ENCODE results near the gene ST6GALNAC2. TPM values are rescaled to one million over a fixed set of nuclear protein-coding genes. Genes with fewer than 3 reads are reported as not detected.
A peak's percentile ranks its signal among the peaks of the same experiment; 100 is the strongest.

Gene ST6GALNAC2
- polyA plus RNA-seq, 3 donors from 2014 or later, result 0.24 TPM; not detected in 2

- Mint-ChIP-seq H3K36me3 (no peaks in the 10 kb centered on the region), H3K4me3 (peak overlapping the region in 1 of 5 donors; percentile 42), H3K27ac (peak overlapping the region in 1 of 6 donors; percentile 3), H3K4me1 (peaks cover 16 to 24% of the 10 kb centered on the region in 2 donors), H3K9me3 (no peaks in the 10 kb centered on the region), H3K27me3 (ENCODE audit: low read depth in 3 of 3) (peaks cover 8 to 16% (median 12%) of the 10 kb centered on the region in 3 donors)
- DNase-seq, result no peak
These were observed 43.8 kb downstream of the ST6GALNAC2 start for GRCh38 chr17:76541739-76542454.

- peak overlapping the region in 1 of 6 donors; percentile 40 for H3K27ac Mint-ChIP-seq
- no peak overlapping the region for H3K4me3 Mint-ChIP-seq
- peaks cover 8 to 20% (median 16%) of the 10 kb centered on the region in 3 donors for H3K27me3 Mint-ChIP-seq (ENCODE audit: low read depth in 3 of 3)
- peaks cover 15 to 24% of the 10 kb centered on the region in 2 donors for H3K4me1 Mint-ChIP-seq
- no peak for DNase-seq
- H3K36me3 Mint-ChIP-seq, result no peaks in the 10 kb centered on the region
- H3K9me3 Mint-ChIP-seq, result no peaks in the 10 kb centered on the region
These were observed 45.0 kb downstream of the ST6GALNAC2 start for GRCh38 chr17:76540381-76541300.

- Mint-ChIP-seq H3K4me1 (peaks cover 15 to 24% of the 10 kb centered on the region in 2 donors), H3K27me3 (ENCODE audit: low read depth in 3 of 3) (peaks cover 8 to 20% (median 14%) of the 10 kb centered on the region in 3 donors), H3K36me3 (no peaks in the 10 kb centered on the region), H3K4me3 (peak within 1 kb of the TSS in 3 of 5 donors; percentile 9 to 51 (median 33)), H3K9me3 (no peaks in the 10 kb centered on the region), H3K27ac (no peak within 1 kb of the TSS)
- DNase-seq, result no peak
These were observed 45.9 kb downstream of the ST6GALNAC2 start, which contains the start of gene PRCD for GRCh38 chr17:76539631-76540271. PRCD (plus strand) TSS chr17:76540044; CDS start chr17:76540142, 98 bp downstream.

- H3K27me3 Mint-ChIP-seq (ENCODE audit: low read depth in 3 of 3), result peaks cover 8 to 19% (median 14%) of the 10 kb centered on the region in 3 donors
- no peak overlapping the region for H3K27ac Mint-ChIP-seq
These were observed 46.6 kb downstream of the ST6GALNAC2 start for GRCh38 chr17:76538941-76539570.

GRCh38 chr17:76538281-76538931 is 47.3 kb downstream of the ST6GALNAC2 start:
- Mint-ChIP-seq H3K27ac (no peak overlapping the region), H3K9me3 (no peaks in the 10 kb centered on the region), H3K27me3 (ENCODE audit: low read depth in 3 of 3) (peaks cover 8 to 19% (median 14%) of the 10 kb centered on the region in 3 donors), H3K36me3 (no peaks in the 10 kb centered on the region), H3K4me1 (peaks cover 8 to 11% of the 10 kb centered on the region in 2 donors), H3K4me3 (peak overlapping the region in 2 of 5 donors; percentile 39 to 51)
- no peak for DNase-seq

More at GRCh38 chr17:76538941-76539570, 46.6 kb downstream of the ST6GALNAC2 start:
- Mint-ChIP-seq H3K9me3 (no peaks in the 10 kb centered on the region), H3K4me1 (peaks cover 14 to 17% of the 10 kb centered on the region in 2 donors), H3K4me3 (peak overlapping the region in 3 of 5 donors; percentile 9 to 51 (median 33)), H3K36me3 (no peaks in the 10 kb centered on the region)
- no peak for DNase-seq

- Mint-ChIP-seq H3K9me3 (no peaks in the 10 kb centered on the region), H3K27ac (no peak within 1 kb of the TSS), H3K27me3 (ENCODE audit: low read depth in 3 of 3) (peaks cover 9 to 19% (median 14%) of the 10 kb centered on the region in 3 donors), H3K36me3 (no peaks in the 10 kb centered on the region), H3K4me3 (peak within 1 kb of the TSS in 2 of 5 donors; percentile 14 to 41), H3K4me1 (peaks cover 7 to 8% of the 10 kb centered on the region in 2 donors)
- no peak for DNase-seq
These were observed 47.9 kb downstream of the ST6GALNAC2 start, which contains the start of gene CYGB for GRCh38 chr17:76537578-76538280. CYGB (minus strand) TSS chr17:76537709; CDS start chr17:76537542, 167 bp downstream.

- Mint-ChIP-seq H3K27ac (no peak overlapping the region), H3K4me3 (peak overlapping the region in 1 of 5 donors; percentile 13), H3K9me3 (no peaks in the 10 kb centered on the region)
These were observed 48.4 kb downstream of the ST6GALNAC2 start for GRCh38 chr17:76537288-76537577.

GRCh38 chr17:76536511-76537287 is 49.0 kb downstream of the ST6GALNAC2 start:
- no peak for DNase-seq
- Mint-ChIP-seq H3K4me1 (peaks cover 10 to 12% of the 10 kb centered on the region in 2 donors), H3K36me3 (no peaks in the 10 kb centered on the region), H3K4me3 (peak overlapping the region in 2 of 5 donors; percentile 14 to 41), H3K27me3 (ENCODE audit: low read depth in 3 of 3) (peaks cover 9 to 19% (median 12%) of the 10 kb centered on the region in 3 donors), H3K9me3 (no peaks in the 10 kb centered on the region), H3K27ac (no peak overlapping the region)

More at GRCh38 chr17:76537288-76537577, 48.4 kb downstream of the ST6GALNAC2 start:
- peaks cover 6 to 7% of the 10 kb centered on the region in 2 donors for H3K4me1 Mint-ChIP-seq
- no peaks in the 10 kb centered on the region for H3K36me3 Mint-ChIP-seq
- H3K27me3 Mint-ChIP-seq (ENCODE audit: low read depth in 3 of 3), result peaks cover 9 to 19% (median 14%) of the 10 kb centered on the region in 3 donors
- no peak for DNase-seq

- Mint-ChIP-seq H3K4me3 (no peak overlapping the region), H3K27ac (no peak overlapping the region), H3K27me3 (ENCODE audit: low read depth in 3 of 3) (peaks cover 9 to 18% (median 10%) of the 10 kb centered on the region in 3 donors), H3K36me3 (no peaks in the 10 kb centered on the region), H3K4me1 (peaks cover 10 to 12% of the 10 kb centered on the region in 2 donors), H3K9me3 (no peaks in the 10 kb centered on the region)
- DNase-seq, result no peak
These were observed 49.7 kb downstream of the ST6GALNAC2 start for GRCh38 chr17:76535788-76536510.

GRCh38 chr17:76534831-76535732 is 50.6 kb downstream of the ST6GALNAC2 start:
- DNase-seq, result no peak
- peaks cover 16 to 18% of the 10 kb centered on the region in 2 donors for H3K4me1 Mint-ChIP-seq
- no peak overlapping the region for H3K4me3 Mint-ChIP-seq
- H3K36me3 Mint-ChIP-seq, result no peaks in the 10 kb centered on the region
- H3K27ac Mint-ChIP-seq, result no peak overlapping the region
- peaks cover 7 to 16% (median 9%) of the 10 kb centered on the region in 3 donors for H3K27me3 Mint-ChIP-seq (ENCODE audit: low read depth in 3 of 3)
- no peaks in the 10 kb centered on the region for H3K9me3 Mint-ChIP-seq

Data from immature natural killer cell (primary cell).